GM21423 (cell line): ENCODE results near the gene CD320.

Source experiments
- ATAC-seq: cut with Tn5 transposase; IDR thresholded peaks from one replicate; pipeline ENCODE4 v1.9.1; 2021; ENCODE audit warnings: mild to moderate bottlenecking, moderate library complexity; ENCODE audit not compliant: unreplicated experiment

CD320 gene

GRCh38 chr19:8255426-8256125, 52.6 kb downstream of the CD320 start:
- no peak for ATAC-seq

GRCh38 chr19:8254286-8255001, 53.7 kb downstream of the CD320 start:
- ATAC-seq: no peak

- no peak for ATAC-seq
Observed at GRCh38 chr19:8253678-8254077, 54.5 kb downstream of the CD320 start.

GRCh38 chr19:8252922-8253589, 55.1 kb downstream of the CD320 start:
- ATAC-seq: no peak
